HEK293 (cell line): ENCODE data around the gene IPO9.

Experiments used
- ATF2 ChIP-seq: fragments of 450-650 bp; formaldehyde crosslinking; IDR thresholded peaks from 2 replicates; pipeline ENCODE4 v1.5.1; 2016; ENCODE audit warnings: missing biosample characterization, missing genetic modification characterization, low read depth
- BCL11A ChIP-seq: fragments of 450-650 bp; formaldehyde crosslinking; IDR thresholded peaks from 2 replicates; pipeline ENCODE4 v1.5.1; 2016; ENCODE audit warnings: low read depth, missing biosample characterization, missing genetic modification characterization
- CTCF ChIP-seq: fragments of 450-650 bp; formaldehyde crosslinking; IDR thresholded peaks from 2 replicates; pipeline ENCODE4 v1.5.1; 2016; ENCODE audit warnings: missing biosample characterization, missing genetic modification characterization
- GLI4 ChIP-seq: fragments of 450-650 bp; formaldehyde crosslinking; IDR thresholded peaks from 2 replicates; pipeline ENCODE4 v1.5.1; 2016; ENCODE audit warnings: missing biosample characterization, missing genetic modification characterization
- REST ChIP-seq: fragments of 450-650 bp; formaldehyde crosslinking; IDR thresholded peaks from 2 replicates; pipeline ENCODE4 v1.5.1; 2016; ENCODE audit warnings: missing biosample characterization, missing genetic modification characterization
- SETDB1 ChIP-seq: IDR thresholded peaks from one replicate; pipeline ENCODE4 v1.6.1; 2017; ENCODE audit warnings: mild to moderate bottlenecking, low read length, moderate library complexity, mixed read lengths; ENCODE audit not compliant: insufficient read length
- TCF7L2 ChIP-seq: IDR thresholded peaks from 2 replicates; pipeline ENCODE4 v1.6.1; 2011; ENCODE audit warnings: low read depth, mild to moderate bottlenecking, inconsistent platforms, low read length, moderate library complexity, borderline replicate concordance
- YY1 ChIP-seq: fragments of 450-650 bp; formaldehyde crosslinking; IDR thresholded peaks from 2 replicates; pipeline ENCODE4 v1.5.1; 2018; ENCODE audit warnings: missing biosample characterization, missing genetic modification characterization
- ZBTB20 ChIP-seq: fragments of 450-650 bp; formaldehyde crosslinking; IDR thresholded peaks from 2 replicates; pipeline ENCODE4 v1.5.1; 2016; ENCODE audit warnings: missing biosample characterization, missing genetic modification characterization
- ZBTB21 ChIP-seq: fragments of 450-650 bp; formaldehyde crosslinking; IDR thresholded peaks from 2 replicates; pipeline ENCODE4 v1.5.1; 2017; ENCODE audit warnings: missing biosample characterization, missing genetic modification characterization
- ZNF514 ChIP-seq: fragments of 450-650 bp; formaldehyde crosslinking; IDR thresholded peaks from 2 replicates; pipeline ENCODE4 v1.5.1; 2016; ENCODE audit warnings: missing biosample characterization, missing genetic modification characterization
- ZNF658 ChIP-seq: fragments of 450-650 bp; formaldehyde crosslinking; IDR thresholded peaks from 2 replicates; pipeline ENCODE4; 2016; ENCODE audit warnings: missing biosample characterization, missing genetic modification characterization

GRCh38 chr1:201876148-201876818 lies 47.3 kb downstream of the IPO9 start:
- TF ChIP-seq BCL11A (no peak), CTCF (tag by site-specific recombination) (no peak), ZNF514 (no peak), ZBTB20 (tag by site-specific recombination) (no peak), ZNF658 (tag by site-specific recombination) (no peak), ZBTB21 (tag by site-specific recombination) (no peak), SETDB1 (no peak), REST (no peak), ATF2 (tag by site-specific recombination) (no peak), GLI4 (tag by site-specific recombination) (no peak), TCF7L2 (no peak), YY1 (tag by site-specific recombination) (no peak)
